Heart right ventricle (tissue), 16 donors: ENCODE results near the gene SECTM1. TPM values are rescaled to one million over a fixed set of nuclear protein-coding genes. Genes with fewer than 3 reads are reported as not detected.

ENCODE experiments used
- ATAC-seq, 8 donors: fragments of 200-7000 bp; cut with Tn5 transposase; one replicate each; pipeline ENCODE4 v1.9.1; 2020; ENCODE audit warnings: mild to moderate bottlenecking in 8 of 8, moderate library complexity in 8 of 8, moderate number of reproducible peaks in 1 of 8
- DNase-seq, 2 donors: peaks; one replicate each; pipeline ENCODE4 v3.0.0-alpha.2; 2020
- H3K27ac ChIP-seq, 10 donors: fragments of 200-600 bp; sonication (generic) in 2 of 10; one replicate each; pipeline versions ENCODE4 v1.5.0 to v1.8.0; 2020 to 2022; ENCODE audit warnings: mild to moderate bottlenecking in 3 of 10
- H3K27me3 ChIP-seq, 7 donors: fragments of 200-600 bp; one replicate each; pipeline ENCODE4 v1.8.0; 2021 to 2022; ENCODE audit warnings: mild to moderate bottlenecking in 2 of 7
- H3K36me3 ChIP-seq, 9 donors: fragments of 200-600 bp; sonication (generic) in 1 of 9; one replicate each; pipeline versions ENCODE4 v1.5.0 to v1.8.0; 2020 to 2022; ENCODE audit warnings: mild to moderate bottlenecking in 2 of 9
- H3K4me1 ChIP-seq, 9 donors: fragments of 200-600 bp; sonication (generic) in 1 of 9; one replicate each; pipeline versions ENCODE4 v1.5.0 to v1.8.0; 2020 to 2022; ENCODE audit warnings: mild to moderate bottlenecking in 4 of 9
- H3K4me3 ChIP-seq, 10 donors: fragments of 200-600 bp; sonication (generic) in 2 of 10; one replicate each; pipeline versions ENCODE4 v1.5.0 to v1.8.0; 2020 to 2022; ENCODE audit warnings: mild to moderate bottlenecking in 7 of 10, moderate library complexity in 2 of 10
- H3K9me3 ChIP-seq, 11 donors: fragments of 200-600 bp in 10 of 11; sonication (generic) in 2 of 11; one replicate each; pipeline versions ENCODE4 v1.5.0 to v1.8.0; 2013 to 2022; ENCODE audit warnings: mild to moderate bottlenecking in 2 of 11, control low read depth in 1 of 11, moderate library complexity in 1 of 11
- WGBS, 2 donors: extraction: QIAGEN DNeasy Blood & Tissue Kit; methylation state at CpG; one replicate each; pipeline ENCODE4 v1.1.7; 2013; ENCODE audit warnings: inconsistent platforms in 1 of 2; 5-methylcytosine and 5-hydroxymethylcytosine counted together
- intact Hi-C, 10 donors: fragments of 100-400 bp; cut with DNase I; formaldehyde crosslinking; loops; one replicate each; pipeline versions ENCODE4 v1.11.1 to v1.14.2; 2022
- polyA plus RNA-seq, 2 donors: library from polyadenylated mRNA; stranded (reverse); fragments of 200-250 nt; gene quantifications; one replicate each; pipeline ENCODE4 v1.2.3, GENCODE V29; 2013
- total RNA-seq, 10 donors: library from RNA; stranded (reverse); fragmentation: NEBNext Ultra II Directional in 3 of 10; extraction: Animal tissue kit (Norgen Biotek cat#: 25700) in 3 of 10; gene quantifications; one replicate each; pipeline versions ENCODE4 v1.2.1 to v1.2.4, GENCODE V29; 2021 to 2023
- TF ChIP-seq, protein P1 (sequence below), 9 donors: fragments of 200-600 bp; sonication (generic) in 2 of 9; IDR thresholded peaks; one replicate each; pipeline versions ENCODE4 v1.5.0 to v1.8.0; 2021 to 2022; ENCODE audit warnings: antibody characterized with exemption in 9 of 9, mild to moderate bottlenecking in 5 of 9, moderate library complexity in 1 of 9
- donor health status: Arrhythmogenic right ventricular cardiomyopathy.
- donor health status: ischemic (EF 13 %, LVEDD 7.1; RV severe dilation, severe dysfunction).
- donor health status: healthy with polysubstance abuse.
- donor health status: DM: no; HTN: yes; CAD: no.
- donor health status: DM: no; HTN: no; CAD: no.
- donor health status: ischemic (EF 25% LVEDD 6.9; RV normal size, moderate dysfunction).
- donor health status: ischemic (EF 25% LVEDD 5.7; RV mildly dilated, moderate dysfunction).
- donor health status: healthy.
- donor health status: DM: yes; HTN: yes; CAD: no.
- donor health status: Ischemic cardiomyopathy.
- donor health status: ischemic (EF 35%, LVEDD 5.7; RV mildly dilated, moderate dysfunction).
- donor health status: nonischemic (EF 11% LVEDD 7.7; RV severe dilation, severe dysfunction).
- donor health status: DM: yes; HTN: yes; CAD: no.
- donor health status: PGD.
- donor health status: ischemic (EF 29% LVEDD 5.4; RV normal size, mild dysfunction).
- donor health status: nonischemic (EF 23%, LVEDD 6.1; RV moderate dilation, normal function).

SECTM1 gene
- total and polyA plus RNA-seq, 12 donors, result 1.7 to 29.9 (median 3.6) TPM

DNA sequence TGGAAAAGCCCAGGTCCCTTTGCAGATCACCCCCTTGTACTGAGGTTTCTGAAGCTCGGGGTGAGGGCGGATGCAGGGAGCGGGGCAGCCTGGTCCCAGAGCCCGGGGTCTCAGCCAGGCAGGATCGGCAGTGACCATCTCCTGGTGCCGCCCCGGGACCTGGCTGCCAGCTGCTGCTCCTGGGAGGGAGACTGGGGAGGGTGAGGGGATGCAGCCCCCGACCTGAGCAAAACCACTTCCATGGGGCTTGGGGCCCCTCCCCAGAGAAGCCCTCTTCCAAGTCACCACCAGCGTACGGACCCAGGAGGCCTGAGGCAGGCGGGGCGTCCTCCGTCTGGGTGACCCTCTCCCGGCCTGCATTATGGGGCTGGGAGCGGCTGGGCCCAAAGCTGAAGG, 31.0 kb downstream of the SECTM1 start:
- peaks cover 0 to 42% (median 0%) of the 10 kb centered on the region in 7 donors for H3K27me3 ChIP-seq
- H3K4me3 ChIP-seq, result no peak overlapping the region
- intact Hi-C loops, result no loop called here
- ATAC-seq (no peak), DNase-seq (no peak)
- TF ChIP-seq, protein P1, sequence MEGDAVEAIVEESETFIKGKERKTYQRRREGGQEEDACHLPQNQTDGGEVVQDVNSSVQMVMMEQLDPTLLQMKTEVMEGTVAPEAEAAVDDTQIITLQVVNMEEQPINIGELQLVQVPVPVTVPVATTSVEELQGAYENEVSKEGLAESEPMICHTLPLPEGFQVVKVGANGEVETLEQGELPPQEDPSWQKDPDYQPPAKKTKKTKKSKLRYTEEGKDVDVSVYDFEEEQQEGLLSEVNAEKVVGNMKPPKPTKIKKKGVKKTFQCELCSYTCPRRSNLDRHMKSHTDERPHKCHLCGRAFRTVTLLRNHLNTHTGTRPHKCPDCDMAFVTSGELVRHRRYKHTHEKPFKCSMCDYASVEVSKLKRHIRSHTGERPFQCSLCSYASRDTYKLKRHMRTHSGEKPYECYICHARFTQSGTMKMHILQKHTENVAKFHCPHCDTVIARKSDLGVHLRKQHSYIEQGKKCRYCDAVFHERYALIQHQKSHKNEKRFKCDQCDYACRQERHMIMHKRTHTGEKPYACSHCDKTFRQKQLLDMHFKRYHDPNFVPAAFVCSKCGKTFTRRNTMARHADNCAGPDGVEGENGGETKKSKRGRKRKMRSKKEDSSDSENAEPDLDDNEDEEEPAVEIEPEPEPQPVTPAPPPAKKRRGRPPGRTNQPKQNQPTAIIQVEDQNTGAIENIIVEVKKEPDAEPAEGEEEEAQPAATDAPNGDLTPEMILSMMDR (IDR thresholded peaks at IDR 0.05), result no peak
- peak overlapping the region in 1 of 10 donors; percentile 61 for H3K27ac ChIP-seq
- H3K36me3 ChIP-seq, result no peaks in the 10 kb centered on the region
- H3K4me1 ChIP-seq, result peaks cover 7 to 62% (median 15%) of the 10 kb centered on the region in 9 donors
- 96% methylated on average over 15 of the region's 15 CpGs for WGBS, 2 donors
- H3K9me3 ChIP-seq, result no peaks in the 10 kb centered on the region

GRCh38 chr17:82301916-82302567, 31.5 kb downstream of the SECTM1 start:
- WGBS, 2 donors, result 80 to 82% methylated on average over 23 of the region's 23 CpGs
- DNase-seq, result no peak
- intact Hi-C loops, result loop anchor here in 1 of 10 donors (2.0 kb wide), 1 partner anchor 19 kb away; no protein-coding TSS in a partner anchor

DNA sequence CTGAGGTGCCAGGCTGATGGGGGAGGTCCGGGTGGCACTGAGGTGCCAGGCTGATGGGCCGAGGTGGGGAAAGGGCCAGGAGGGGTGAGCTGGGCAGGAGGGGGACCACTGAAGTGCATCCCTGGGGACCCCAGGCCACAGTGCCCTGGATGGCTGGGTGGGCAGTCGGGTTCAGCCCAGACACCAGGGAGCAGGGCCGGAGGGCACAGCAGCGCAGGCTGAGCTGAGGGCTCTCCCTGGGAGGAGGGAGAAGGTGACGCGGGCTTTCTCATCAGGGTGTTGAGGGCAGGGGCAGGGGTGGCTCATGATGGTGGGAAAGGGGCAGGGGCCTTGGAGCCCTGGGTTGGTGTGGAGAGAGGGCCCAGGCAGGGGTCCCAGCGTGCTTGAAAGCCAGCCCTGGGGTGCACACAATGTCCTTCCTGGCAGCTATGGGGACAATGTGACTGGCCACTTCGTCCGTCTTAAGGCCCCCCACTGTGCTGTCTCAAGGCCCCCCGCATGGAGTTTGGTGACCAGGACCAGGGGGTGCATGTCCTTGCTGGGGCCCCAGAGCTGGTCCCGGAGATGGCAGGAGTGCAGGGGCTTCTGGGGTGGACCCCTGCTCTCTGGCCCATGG, 32.2 kb downstream of the SECTM1 start:
- TF ChIP-seq, protein P1 (IDR thresholded peaks at IDR 0.05), result no peak
- Histone ChIP-seq H3K27me3 (peaks cover 0 to 42% (median 0%) of the 10 kb centered on the region in 7 donors), H3K4me1 (peaks cover 9 to 73% (median 23%) of the 10 kb centered on the region in 9 donors), H3K9me3 (no peaks in the 10 kb centered on the region), H3K4me3 (no peak overlapping the region), H3K27ac (peak overlapping the region in 1 of 10 donors; percentile 61), H3K36me3 (no peaks in the 10 kb centered on the region)
- WGBS, 2 donors, result 90 to 94% methylated on average over 12 of the region's 12 CpGs
- intact Hi-C loops, result loop anchor here in 1 of 10 donors (2.0 kb wide), 1 partner anchor 19 kb away; no protein-coding TSS in a partner anchor
- ATAC-seq (no peak), DNase-seq (no peak)

More at GRCh38 chr17:82301916-82302567, 31.5 kb downstream of the SECTM1 start:
- peaks cover 0 to 42% (median 0%) of the 10 kb centered on the region in 7 donors for H3K27me3 ChIP-seq
- no peaks in the 10 kb centered on the region for H3K36me3 ChIP-seq
- TF ChIP-seq, protein P1 (IDR thresholded peaks at IDR 0.05), result no peak
- peak overlapping the region in 1 of 10 donors; percentile 61 for H3K27ac ChIP-seq
- no peak for ATAC-seq
- peaks cover 9 to 67% (median 20%) of the 10 kb centered on the region in 9 donors for H3K4me1 ChIP-seq
- no peak overlapping the region for H3K4me3 ChIP-seq
- no peaks in the 10 kb centered on the region for H3K9me3 ChIP-seq

DNA sequence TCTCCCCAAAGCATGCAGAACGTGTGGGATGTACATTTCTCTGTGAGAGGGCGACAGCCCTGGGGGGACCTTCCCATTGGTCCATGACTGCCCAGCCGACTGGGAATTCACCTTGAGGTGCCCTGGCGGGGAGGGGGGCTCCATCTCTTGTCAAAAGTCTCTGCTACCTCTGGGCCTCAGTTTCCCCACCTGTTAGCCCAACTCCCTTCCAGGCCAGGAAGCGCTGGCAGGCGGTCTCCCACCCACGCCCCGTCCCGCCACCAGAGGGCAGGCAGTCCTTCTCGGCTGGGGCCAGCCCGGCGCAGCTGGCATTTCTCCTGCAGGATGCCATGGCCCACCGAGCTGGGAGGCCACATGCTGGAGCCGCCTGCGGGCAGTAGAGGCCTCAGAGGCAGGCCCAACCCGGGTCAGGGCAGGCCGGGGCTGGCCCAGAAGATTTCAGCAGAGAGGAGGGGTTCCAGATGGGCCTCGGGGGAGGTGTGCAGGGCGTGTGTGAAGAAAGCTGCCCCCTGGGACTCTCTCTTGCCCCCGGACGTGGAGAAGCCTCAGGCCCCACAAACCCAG, 32.8 kb downstream of the SECTM1 start:
- DNase-seq, result peak; percentile 62 to 72
- peaks cover 9 to 80% (median 25%) of the 10 kb centered on the region in 9 donors for H3K4me1 ChIP-seq
- TF ChIP-seq, protein P1 (IDR thresholded peaks at IDR 0.05), result peak; percentile 52 to 85 (median 72)
- no peaks in the 10 kb centered on the region for H3K9me3 ChIP-seq
- 34 to 38% methylated on average over 21 of the region's 21 CpGs for WGBS, 2 donors
- peak overlapping the region in 1 of 10 donors; percentile 14 for H3K27ac ChIP-seq
- ATAC-seq, result peak in 3 of 8 donors; percentile 20 to 31 (median 24)
- no peak overlapping the region for H3K4me3 ChIP-seq
- peaks cover 0 to 36% (median 0%) of the 10 kb centered on the region in 7 donors for H3K27me3 ChIP-seq
- H3K36me3 ChIP-seq, result no peaks in the 10 kb centered on the region
- intact Hi-C loops, result loop anchor here in 1 of 10 donors (2.0 kb wide), 1 partner anchor 20 kb away; no protein-coding TSS in a partner anchor
